Astrocyte (in vitro differentiated cells and primary cell): ENCODE results near the gene PASK. TPM values are rescaled to one million over a fixed set of nuclear protein-coding genes. Genes with fewer than 3 reads are reported as not detected.

Source experiments
- DNase-seq: peaks from one replicate; pipeline ENCODE4 v3.0.0-alpha.2; 2010; ENCODE audit warnings: low read depth
- FAIRE-seq: peaks from 2 replicates; lab custom pipeline; 2011; peaks lifted over from hg19 to GRCh38; lab: Jason Lieb, UNC
- H2AFZ ChIP-seq: 2 replicates; pipeline ENCODE4 v1.6.0; 2012; ENCODE audit warnings: low read depth, low read length, inconsistent platforms
- H3K27ac ChIP-seq: 2 replicates; pipeline ENCODE4 v1.5.1; 2011; ENCODE audit warnings: low read depth, low read length, inconsistent platforms
- H3K27me3 ChIP-seq: 2 replicates; pipeline ENCODE4 v1.6.0; 2011; ENCODE audit warnings: low read length, inconsistent platforms; ENCODE audit not compliant: insufficient read depth
- H3K36me3 ChIP-seq: 2 replicates; pipeline ENCODE4 v1.5.1; 2011; ENCODE audit warnings: low read length, inconsistent platforms; ENCODE audit not compliant: insufficient read depth
- H3K4me1 ChIP-seq: 2 replicates; pipeline ENCODE4 v1.5.1; 2011; ENCODE audit warnings: low read length, inconsistent platforms; ENCODE audit not compliant: insufficient read depth
- H3K4me2 ChIP-seq: 2 replicates; pipeline ENCODE4 v1.6.0; 2012; ENCODE audit warnings: low read length, inconsistent platforms
- H3K4me3 ChIP-seq: 2 replicates; pipeline ENCODE4 v1.5.1; 2011; ENCODE audit warnings: low read depth, mild to moderate bottlenecking, low read length, inconsistent platforms; ENCODE audit not compliant: insufficient read depth
- H3K79me2 ChIP-seq: 2 replicates; pipeline ENCODE4 v1.6.0; 2012; ENCODE audit warnings: mild to moderate bottlenecking, low read length, inconsistent platforms; ENCODE audit not compliant: insufficient read depth
- H3K9ac ChIP-seq: 2 replicates; pipeline ENCODE4 v1.6.0; 2012; ENCODE audit warnings: mild to moderate bottlenecking, low read length, inconsistent platforms
- H3K9me3 ChIP-seq: 2 replicates; pipeline ENCODE4 v1.5.1; 2012; ENCODE audit warnings: low read depth, mild to moderate bottlenecking, low read length, inconsistent platforms; ENCODE audit not compliant: insufficient read depth
- H4K20me1 ChIP-seq: 2 replicates; pipeline ENCODE4 v1.6.0; 2012; ENCODE audit warnings: low read length, inconsistent platforms; ENCODE audit not compliant: insufficient read depth
- H3K27ac Mint-ChIP-seq: one replicate; pipeline ENCODE4 v1.8.0; 2021; ENCODE audit warnings: mild to moderate bottlenecking, mixed read lengths; ENCODE audit not compliant: unreplicated experiment
- H3K27me3 Mint-ChIP-seq: one replicate; pipeline ENCODE4 v1.8.0; 2021; ENCODE audit warnings: low read depth, mixed read lengths; ENCODE audit not compliant: unreplicated experiment
- H3K36me3 Mint-ChIP-seq: one replicate; pipeline ENCODE4 v1.8.0; 2021; ENCODE audit warnings: low read depth, mixed read lengths; ENCODE audit not compliant: unreplicated experiment
- H3K4me1 Mint-ChIP-seq: one replicate; pipeline ENCODE4 v1.8.0; 2021; ENCODE audit warnings: low read depth, mixed read lengths; ENCODE audit not compliant: unreplicated experiment
- H3K4me3 Mint-ChIP-seq: one replicate; pipeline ENCODE4 v1.8.0; 2021; ENCODE audit warnings: mild to moderate bottlenecking, moderate library complexity, mixed read lengths; ENCODE audit not compliant: unreplicated experiment
- H3K9me3 Mint-ChIP-seq: one replicate; pipeline ENCODE4 v1.8.0; 2021; ENCODE audit warnings: mild to moderate bottlenecking, mixed read lengths; ENCODE audit not compliant: unreplicated experiment
- CTCF ChIP-seq: IDR thresholded peaks from 2 replicates; pipeline ENCODE4 v1.5.1; 2011; ENCODE audit warnings: low read depth, mild to moderate bottlenecking, inconsistent platforms, low read length, moderate library complexity; ENCODE audit not compliant: insufficient read depth
- EZH2 ChIP-seq: IDR thresholded peaks from 2 replicates; pipeline ENCODE4 v1.6.1; 2012; ENCODE audit warnings: mild to moderate bottlenecking, low read length, inconsistent platforms; ENCODE audit not compliant: insufficient read depth
- total RNA-seq: library from RNA; stranded (reverse); gene quantifications from 2 replicates; pipeline ENCODE4 v1.2.1, GENCODE V29; 2021

Gene PASK
- total RNA-seq, 1 donor from 2014 or later, result 8.0 TPM

- Histone ChIP-seq H3K4me3 (no peak overlapping the region), H2AFZ (no peak overlapping the region), H3K4me1 (no peaks in the 10 kb centered on the region), H3K27ac (no peak overlapping the region), H4K20me1 (no peaks in the 10 kb centered on the region), H3K9ac (no peak overlapping the region), H3K27me3 (no peaks in the 10 kb centered on the region), H3K9me3 (no peaks in the 10 kb centered on the region), H3K4me2 (no peak overlapping the region), H3K79me2 (no peaks in the 10 kb centered on the region), H3K36me3 (no peaks in the 10 kb centered on the region)
- DNase-seq, result no peak
- Mint-ChIP-seq H3K27me3 (peaks cover 42% of the 10 kb centered on the region), H3K9me3 (no peaks in the 10 kb centered on the region), H3K36me3 (no peaks in the 10 kb centered on the region), H3K4me1 (no peaks in the 10 kb centered on the region), H3K4me3 (no peak overlapping the region), H3K27ac (no peak overlapping the region)
- no peak for TF ChIP-seq CTCF
- TF ChIP-seq EZH2, result no peak
- no peak for FAIRE-seq
Observed at GRCh38 chr2:241069821-241070281, 79.4 kb downstream of the PASK start.

GRCh38 chr2:241068942-241069810 is 80.1 kb downstream of the PASK start:
- H3K4me2 ChIP-seq, result no peak overlapping the region
- no peak overlapping the region for H3K27ac ChIP-seq
- no peaks in the 10 kb centered on the region for H3K79me2 ChIP-seq
- DNase-seq (no peak), FAIRE-seq (no peak)
- no peaks in the 10 kb centered on the region for H3K9me3 ChIP-seq
- H3K36me3 ChIP-seq, result no peaks in the 10 kb centered on the region
- no peaks in the 10 kb centered on the region for H3K4me1 ChIP-seq
- Mint-ChIP-seq H3K9me3 (no peaks in the 10 kb centered on the region), H3K36me3 (no peaks in the 10 kb centered on the region), H3K27ac (no peak overlapping the region), H3K4me1 (no peaks in the 10 kb centered on the region), H3K27me3 (peaks cover 44% of the 10 kb centered on the region), H3K4me3 (no peak overlapping the region)
- H3K27me3 ChIP-seq, result no peaks in the 10 kb centered on the region
- H2AFZ ChIP-seq, result no peak overlapping the region
- TF ChIP-seq EZH2 (no peak), CTCF (no peak)
- no peaks in the 10 kb centered on the region for H4K20me1 ChIP-seq
- no peak overlapping the region for H3K9ac ChIP-seq
- no peak overlapping the region for H3K4me3 ChIP-seq
